HG02970 (cell line): ENCODE data around the gene MLLT1.
A peak's percentile ranks its signal among the peaks of the same experiment; 100 is the strongest.

Experiments used
- ATAC-seq: cut with Tn5 transposase; IDR thresholded peaks from one replicate; pipeline ENCODE4 v1.9.1; 2021; ENCODE audit warnings: mild to moderate bottlenecking, moderate library complexity, moderate number of reproducible peaks; ENCODE audit not compliant: unreplicated experiment, low FRiP score

The MLLT1 gene

GRCh38 chr19:6212403-6213265, 67.1 kb downstream of the MLLT1 start:
- no peak for ATAC-seq

- no peak for ATAC-seq
Observed at GRCh38 chr19:6211632-6212402, 68.0 kb downstream of the MLLT1 start.

- ATAC-seq = no peak
Observed at GRCh38 chr19:6210721-6211600, 68.8 kb downstream of the MLLT1 start.

GRCh38 chr19:6210091-6210490, 69.7 kb downstream of the MLLT1 start:
- ATAC-seq = no peak

- ATAC-seq = no peak
Observed at GRCh38 chr19:6209680-6210079, 70.1 kb downstream of the MLLT1 start.

- ATAC-seq = no peak
Observed at GRCh38 chr19:6209233-6209632, 70.5 kb downstream of the MLLT1 start.

GRCh38 chr19:6204866-6205723, 74.7 kb downstream of the MLLT1 start:
- ATAC-seq = no peak

- ATAC-seq = no peak
Observed at GRCh38 chr19:6204212-6204611, 75.6 kb downstream of the MLLT1 start.

GRCh38 chr19:6199240-6199994, 80.4 kb downstream of the MLLT1 start:
- peak; percentile 87 for ATAC-seq

- ATAC-seq = peak; percentile 10
Observed at GRCh38 chr19:6198896-6199239, 80.9 kb downstream of the MLLT1 start.

- ATAC-seq = no peak
Observed at GRCh38 chr19:6196361-6196760, 83.4 kb downstream of the MLLT1 start.

- no peak for ATAC-seq
Observed at GRCh38 chr19:6188811-6189210, 91.0 kb downstream of the MLLT1 start.

GRCh38 chr19:6187374-6187773, 92.4 kb downstream of the MLLT1 start:
- no peak for ATAC-seq

GRCh38 chr19:6185835-6186834, 93.6 kb downstream of the MLLT1 start:
- no peak for ATAC-seq

GRCh38 chr19:6185093-6185834, 94.5 kb downstream of the MLLT1 start:
- no peak for ATAC-seq

- ATAC-seq = no peak
Observed at GRCh38 chr19:6181119-6181518, 98.7 kb downstream of the MLLT1 start.

GRCh38 chr19:6173190-6173589, 106.6 kb downstream of the MLLT1 start:
- no peak for ATAC-seq
